ACC112 (cell line): ENCODE results near the gene RBM47.

Experiments
- H2AFZ ChIP-seq: fragments of 200-600 bp; sonication (generic); one replicate; pipeline ENCODE4 v1.6.0; 2017; ENCODE audit warnings: antibody characterized with exemption, low read length; ENCODE audit not compliant: unreplicated experiment
- H3K27ac ChIP-seq: fragments of 200-600 bp; sonication (generic); 2 replicates; pipeline ENCODE4 v1.5.1; 2014; ENCODE audit warnings: low read depth, mild to moderate bottlenecking, antibody characterized with exemption, low read length, moderate library complexity
- H3K27me3 ChIP-seq: fragments of 200-600 bp; sonication (generic); 2 replicates; pipeline ENCODE4 v1.6.1; 2014; ENCODE audit warnings: mild to moderate bottlenecking, antibody characterized with exemption, low read length, moderate library complexity, mixed read lengths; ENCODE audit not compliant: insufficient read depth
- H3K36me3 ChIP-seq: fragments of 200-600 bp; sonication (generic); 2 replicates; pipeline ENCODE4 v1.6.1; 2016; ENCODE audit warnings: mild to moderate bottlenecking, antibody characterized with exemption, low read length, moderate library complexity, mixed read lengths; ENCODE audit not compliant: insufficient read depth
- H3K4me1 ChIP-seq: fragments of 200-600 bp; sonication (generic); one replicate; pipeline ENCODE4 v1.6.1; 2016; ENCODE audit warnings: low read length, mixed read lengths; ENCODE audit not compliant: insufficient read depth, unreplicated experiment, control insufficient read depth
- H3K4me3 ChIP-seq: fragments of 200-600 bp; sonication (generic); 2 replicates; pipeline ENCODE4 v1.5.1; 2014; ENCODE audit warnings: mild to moderate bottlenecking, low read depth, low read length
- H3K79me2 ChIP-seq: fragments of 200-600 bp; sonication (generic); one replicate; pipeline ENCODE4 v1.6.0; 2016; ENCODE audit warnings: low read length; ENCODE audit not compliant: control insufficient read depth, unreplicated experiment, insufficient read depth

The RBM47 gene

DNA sequence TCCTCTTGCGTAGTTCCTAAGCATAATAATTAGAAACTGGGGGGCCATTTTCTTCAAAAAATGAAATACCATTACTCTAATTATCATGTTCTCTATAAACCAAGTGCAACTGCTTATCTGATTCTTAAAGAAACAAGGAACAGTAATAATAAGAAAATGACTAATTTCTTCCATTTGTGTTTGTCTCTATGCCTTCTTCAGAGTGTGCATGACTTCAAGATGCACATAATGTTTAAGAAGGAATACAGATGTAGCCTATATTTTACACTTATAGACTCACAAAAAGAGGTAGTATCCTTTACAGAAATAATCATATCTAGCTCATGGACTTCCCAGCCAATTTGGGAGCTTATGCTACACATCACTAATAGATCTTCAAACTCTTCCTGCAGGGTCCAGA lies 162.9 kb downstream of the RBM47 start:
- no peaks in the 10 kb centered on the region for H3K27me3 ChIP-seq
- no peaks in the 10 kb centered on the region for H3K79me2 ChIP-seq
- no peaks in the 10 kb centered on the region for H3K36me3 ChIP-seq
- no peaks in the 10 kb centered on the region for H3K4me1 ChIP-seq
- no peak overlapping the region for H3K4me3 ChIP-seq
- H2AFZ ChIP-seq: no peak overlapping the region
- no peak overlapping the region for H3K27ac ChIP-seq

DNA sequence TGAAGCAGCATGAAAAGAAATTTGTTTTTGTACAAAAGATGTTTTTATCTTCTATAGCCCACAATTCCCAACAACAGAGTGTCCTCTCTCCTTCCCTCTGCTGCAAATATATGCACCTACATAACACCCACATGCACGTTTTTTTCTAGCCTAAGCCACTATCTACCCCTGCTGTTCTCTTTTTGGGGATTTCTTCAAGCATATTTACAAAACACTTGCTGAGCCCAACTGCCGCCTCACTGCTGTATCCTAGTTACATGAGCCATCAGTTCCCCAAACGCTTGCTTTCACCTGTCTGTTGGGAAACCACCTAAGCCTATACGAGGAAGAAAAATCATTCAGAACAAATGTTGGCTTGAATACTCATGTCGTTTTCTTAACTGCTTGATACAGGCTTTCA lies 167.3 kb downstream of the RBM47 start:
- no peaks in the 10 kb centered on the region for H3K4me1 ChIP-seq
- H3K27ac ChIP-seq: no peak overlapping the region
- H3K36me3 ChIP-seq: no peaks in the 10 kb centered on the region
- H3K27me3 ChIP-seq: no peaks in the 10 kb centered on the region
- H3K4me3 ChIP-seq: no peak overlapping the region
- no peaks in the 10 kb centered on the region for H3K79me2 ChIP-seq
- H2AFZ ChIP-seq: no peak overlapping the region

DNA sequence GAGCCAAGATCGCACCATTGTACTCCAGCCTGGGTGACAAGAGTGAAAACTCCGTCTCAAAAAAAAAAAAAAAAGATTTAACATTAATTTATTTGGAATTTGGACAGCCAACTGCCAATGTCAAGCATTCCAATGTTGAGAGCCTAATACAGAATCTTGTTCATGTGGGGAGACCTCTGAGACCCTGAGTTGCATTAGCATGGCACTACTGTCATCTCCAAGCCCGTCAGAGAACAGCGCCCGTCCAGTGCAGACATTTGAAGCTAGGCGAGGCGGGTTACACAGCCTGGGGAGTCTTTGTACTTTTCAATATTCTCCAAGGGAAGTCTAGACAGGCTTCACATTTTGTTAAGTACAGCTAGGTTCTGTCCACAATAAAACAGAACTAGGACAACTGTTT lies 167.8 kb downstream of the RBM47 start:
- no peaks in the 10 kb centered on the region for H3K27me3 ChIP-seq
- H2AFZ ChIP-seq: no peak overlapping the region
- H3K36me3 ChIP-seq: no peaks in the 10 kb centered on the region
- no peak overlapping the region for H3K4me3 ChIP-seq
- no peaks in the 10 kb centered on the region for H3K79me2 ChIP-seq
- H3K4me1 ChIP-seq: no peaks in the 10 kb centered on the region
- no peak overlapping the region for H3K27ac ChIP-seq

DNA sequence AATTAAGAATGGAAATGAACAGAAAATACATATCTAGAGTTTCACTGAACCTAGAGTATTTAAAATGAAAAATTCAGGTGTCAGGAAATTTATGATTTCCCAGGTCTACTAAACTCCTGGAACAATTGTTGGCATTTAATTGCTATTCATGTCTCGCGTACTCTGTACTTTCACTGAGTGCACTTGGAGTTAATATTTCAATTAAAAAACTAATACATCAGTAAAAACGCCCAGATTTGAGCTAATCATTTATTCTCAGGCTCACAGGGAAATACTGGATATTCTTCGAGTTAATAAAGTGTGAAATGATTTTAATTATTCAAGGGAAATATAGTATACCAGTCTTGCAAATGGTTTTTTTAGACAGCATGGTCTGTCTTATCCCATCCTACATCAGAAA lies 168.6 kb downstream of the RBM47 start:
- Histone ChIP-seq H3K4me1 (no peaks in the 10 kb centered on the region), H3K36me3 (no peaks in the 10 kb centered on the region), H3K27me3 (no peaks in the 10 kb centered on the region), H2AFZ (no peak overlapping the region), H3K4me3 (no peak overlapping the region), H3K79me2 (no peaks in the 10 kb centered on the region), H3K27ac (no peak overlapping the region)

DNA sequence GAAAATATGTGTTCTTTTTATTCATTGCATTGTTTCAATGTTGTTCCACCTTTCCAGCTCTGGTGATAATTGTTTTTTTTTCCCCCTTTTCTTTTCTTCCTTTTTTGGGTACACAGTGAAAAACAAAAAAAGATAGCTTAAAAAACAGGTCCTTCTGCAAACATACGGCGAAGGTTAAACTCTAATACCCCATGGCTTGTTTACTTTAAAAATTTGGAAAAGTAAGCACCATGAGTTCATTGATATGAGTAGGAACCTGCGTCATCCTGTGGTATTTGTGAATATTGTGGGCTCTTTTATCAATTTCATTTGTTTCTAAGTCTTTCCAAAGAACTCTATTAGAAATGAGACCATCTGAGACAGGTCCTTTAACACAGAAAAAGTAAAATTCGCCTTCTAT lies 171.0 kb downstream of the RBM47 start:
- H3K36me3 ChIP-seq: no peaks in the 10 kb centered on the region
- no peak overlapping the region for H2AFZ ChIP-seq
- no peaks in the 10 kb centered on the region for H3K79me2 ChIP-seq
- no peaks in the 10 kb centered on the region for H3K4me1 ChIP-seq
- no peak overlapping the region for H3K4me3 ChIP-seq
- H3K27ac ChIP-seq: no peak overlapping the region
- H3K27me3 ChIP-seq: no peaks in the 10 kb centered on the region

DNA sequence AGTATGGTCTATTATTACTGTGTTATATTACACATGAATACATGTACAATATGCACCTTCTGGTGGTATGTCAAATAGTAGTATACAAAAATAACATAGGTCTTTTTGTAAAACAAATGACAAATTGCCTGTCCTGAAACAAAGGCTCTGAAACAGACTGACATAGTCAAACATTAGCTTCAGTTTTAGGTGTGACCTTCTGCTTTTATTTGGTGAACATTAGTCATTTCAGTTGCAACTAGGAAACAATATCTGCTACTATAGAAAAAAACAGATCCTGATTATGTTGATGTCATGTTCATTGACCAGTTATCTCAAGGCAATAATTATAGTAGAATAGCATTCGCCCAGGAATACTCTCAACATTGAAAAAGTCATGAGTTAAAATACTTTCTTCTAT lies 171.6 kb downstream of the RBM47 start:
- Histone ChIP-seq H3K27me3 (no peaks in the 10 kb centered on the region), H3K4me3 (no peak overlapping the region), H3K27ac (no peak overlapping the region), H3K4me1 (no peaks in the 10 kb centered on the region), H3K79me2 (no peaks in the 10 kb centered on the region), H3K36me3 (no peaks in the 10 kb centered on the region), H2AFZ (no peak overlapping the region)

DNA sequence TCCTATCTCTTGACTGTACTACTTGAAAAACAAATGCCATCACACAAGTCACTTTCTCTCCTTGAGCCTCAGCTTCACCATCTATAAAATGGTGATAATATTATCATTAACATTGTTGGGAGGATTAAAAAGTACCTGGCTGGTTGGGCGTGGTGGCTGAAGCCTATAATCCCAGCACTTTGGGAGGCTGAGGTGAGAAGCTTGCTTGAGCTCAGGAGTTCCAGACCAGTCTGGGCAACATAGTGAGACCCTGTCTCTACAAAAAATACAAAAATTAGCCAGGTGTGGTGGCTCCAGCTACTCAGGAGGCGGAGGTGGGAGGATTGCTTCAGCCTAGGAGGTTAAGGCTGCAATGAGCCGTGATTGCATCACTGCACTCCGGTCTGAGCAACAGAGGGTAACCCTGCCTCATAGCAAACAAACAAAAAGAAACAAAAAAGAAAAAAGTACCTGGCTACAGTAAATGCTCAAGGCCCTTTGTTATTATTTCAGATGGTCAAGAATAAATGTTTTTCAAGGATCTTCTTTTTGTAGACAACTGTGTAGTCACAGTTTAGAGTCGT lies 174.2 kb downstream of the RBM47 start:
- H3K79me2 ChIP-seq: no peaks in the 10 kb centered on the region

DNA sequence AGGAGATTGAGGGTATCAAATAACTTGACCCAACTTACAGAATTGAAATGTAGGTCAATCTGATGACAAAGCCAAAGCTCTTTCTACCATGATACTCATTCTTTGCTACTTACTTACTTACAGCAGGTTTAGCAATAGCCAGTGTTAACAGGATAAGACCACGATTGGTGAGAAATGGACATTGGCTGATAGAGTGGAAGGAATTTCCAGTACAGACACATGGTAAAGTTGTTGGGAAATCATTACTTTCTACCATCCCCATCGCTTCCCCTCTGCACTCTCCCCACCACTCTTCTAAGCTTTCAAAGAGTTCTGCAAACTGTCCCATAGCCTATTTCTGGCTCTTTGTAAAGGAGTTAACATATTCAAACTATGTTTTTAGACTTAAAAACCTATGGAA lies 174.8 kb downstream of the RBM47 start:
- Histone ChIP-seq H3K4me3 (no peak overlapping the region), H3K27me3 (no peaks in the 10 kb centered on the region), H3K36me3 (no peaks in the 10 kb centered on the region), H3K79me2 (no peaks in the 10 kb centered on the region), H3K4me1 (no peaks in the 10 kb centered on the region), H3K27ac (no peak overlapping the region), H2AFZ (no peak overlapping the region)

More for the DNA sequence above, 174.2 kb downstream of the RBM47 start:
- H3K36me3 ChIP-seq: no peaks in the 10 kb centered on the region
- no peak overlapping the region for H3K4me3 ChIP-seq
- no peak overlapping the region for H3K27ac ChIP-seq
- H2AFZ ChIP-seq: no peak overlapping the region
- H3K4me1 ChIP-seq: no peaks in the 10 kb centered on the region
- no peaks in the 10 kb centered on the region for H3K27me3 ChIP-seq

DNA sequence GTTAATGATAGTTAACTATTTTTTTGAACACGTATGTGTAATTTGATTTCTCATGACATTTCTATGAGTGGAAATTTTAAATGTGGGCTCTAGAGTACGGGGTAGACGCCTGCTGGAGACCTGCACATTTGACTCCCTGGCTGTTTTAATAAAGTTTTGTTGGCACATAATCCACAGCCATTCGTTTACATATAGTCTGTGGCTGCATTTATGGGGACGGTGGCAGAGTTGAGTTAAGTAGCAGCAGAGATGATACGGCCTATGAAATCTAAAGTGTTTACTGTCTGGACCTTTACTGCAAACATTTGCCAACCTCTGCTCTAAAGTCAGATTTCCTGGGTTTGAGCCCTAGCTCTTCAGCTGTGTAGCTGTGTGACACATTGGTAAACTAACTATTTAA lies 175.8 kb downstream of the RBM47 start:
- Histone ChIP-seq H2AFZ (no peak overlapping the region), H3K27me3 (no peaks in the 10 kb centered on the region), H3K79me2 (no peaks in the 10 kb centered on the region), H3K4me3 (no peak overlapping the region), H3K36me3 (no peaks in the 10 kb centered on the region), H3K4me1 (no peaks in the 10 kb centered on the region), H3K27ac (no peak overlapping the region)

DNA sequence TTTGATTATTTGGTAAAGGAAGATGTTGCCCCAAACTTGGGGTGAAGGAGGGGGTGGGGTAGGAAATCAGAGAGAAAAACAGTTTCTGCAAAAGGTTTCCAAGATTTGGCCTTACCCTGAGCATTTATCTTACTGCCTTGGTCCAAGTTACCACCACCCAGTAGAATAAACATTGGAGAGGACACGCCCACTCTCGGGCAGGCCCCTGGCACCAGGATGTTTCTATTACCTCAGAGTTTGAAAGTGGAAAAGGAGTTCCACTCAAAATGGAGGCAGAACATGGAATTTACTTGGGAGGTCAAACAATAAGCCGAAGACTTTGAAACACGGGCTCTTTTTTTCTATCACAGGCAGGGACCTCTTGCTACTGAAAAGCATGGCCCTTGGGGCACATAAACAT lies 180.8 kb downstream of the RBM47 start:
- no peaks in the 10 kb centered on the region for H3K79me2 ChIP-seq
- H3K27me3 ChIP-seq: no peaks in the 10 kb centered on the region

DNA sequence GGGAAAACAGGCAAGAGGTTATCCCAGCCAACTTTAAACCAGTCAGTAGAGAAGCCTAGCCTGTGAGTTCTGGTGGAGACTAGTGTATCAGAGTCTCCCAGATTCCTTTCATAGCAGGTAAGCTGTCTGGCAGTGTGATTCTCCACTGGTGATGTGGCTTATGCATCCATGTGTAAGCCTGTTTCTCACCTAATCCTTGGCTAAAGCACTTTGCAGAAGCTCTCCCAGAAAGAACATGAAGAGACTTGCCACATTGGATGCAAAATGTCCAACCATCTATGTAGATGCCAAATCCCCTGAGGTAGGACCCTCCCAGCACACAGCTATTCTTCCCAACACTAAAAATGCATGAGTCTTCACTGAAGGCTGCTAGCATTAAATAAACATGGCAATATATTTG lies 182.8 kb downstream of the RBM47 start:
- no peaks in the 10 kb centered on the region for H3K79me2 ChIP-seq
- H2AFZ ChIP-seq: no peak overlapping the region
- no peak overlapping the region for H3K4me3 ChIP-seq
- no peak overlapping the region for H3K27ac ChIP-seq
- H3K27me3 ChIP-seq: no peaks in the 10 kb centered on the region
- H3K36me3 ChIP-seq: no peaks in the 10 kb centered on the region
- H3K4me1 ChIP-seq: no peaks in the 10 kb centered on the region

More for the DNA sequence above, 180.8 kb downstream of the RBM47 start:
- H3K36me3 ChIP-seq: no peaks in the 10 kb centered on the region
- no peak overlapping the region for H2AFZ ChIP-seq
- no peak overlapping the region for H3K4me3 ChIP-seq
- H3K27ac ChIP-seq: no peak overlapping the region
- no peaks in the 10 kb centered on the region for H3K4me1 ChIP-seq
